Liver (tissue), 3 donors: ENCODE results near the gene SORCS2.

ENCODE experiments used
- CTCF ChIP-seq: fragments of 150-350 bp; IDR thresholded peaks from 2 replicates; pipeline ENCODE4 v1.5.1; 2017; ENCODE audit warnings: improper control_type of control experiment, low read depth, low read length; ENCODE audit not compliant: missing input control
- FOXA1 ChIP-seq: IDR thresholded peaks from 2 replicates; pipeline ENCODE4 v1.6.1; 2016; ENCODE audit warnings: antibody characterized with exemption
- GABPA ChIP-seq, 2 donors: IDR thresholded peaks in 1 of 2; conservative IDR thresholded peaks in 1 of 2; 2 replicates each; pipeline ENCODE4 v1.6.1; 2016; ENCODE audit warnings: antibody characterized with exemption in 2 of 2, mild to moderate bottlenecking in 1 of 2, moderate library complexity in 1 of 2
- REST ChIP-seq: IDR thresholded peaks from 2 replicates; pipeline ENCODE4 v1.6.1; 2016; ENCODE audit warnings: antibody characterized with exemption, mild to moderate bottlenecking
- SP1 ChIP-seq: IDR thresholded peaks from 2 replicates; pipeline ENCODE4 v1.6.1; 2018; ENCODE audit warnings: antibody characterized with exemption, mild to moderate bottlenecking
- TAF1 ChIP-seq: conservative IDR thresholded peaks from 2 replicates; pipeline ENCODE4 v1.6.1; 2016; ENCODE audit warnings: antibody characterized with exemption, mild to moderate bottlenecking
- YY1 ChIP-seq: IDR thresholded peaks from 2 replicates; pipeline ENCODE4 v1.6.1; 2016; ENCODE audit warnings: antibody characterized with exemption, mild to moderate bottlenecking
- TF ChIP-seq, protein P1 (sequence below): IDR thresholded peaks from 2 replicates; pipeline ENCODE4 v1.6.1; 2016; ENCODE audit warnings: antibody characterized with exemption
- TF ChIP-seq, protein P2 (sequence below): IDR thresholded peaks from 2 replicates; pipeline ENCODE4 v1.6.1; 2016; ENCODE audit warnings: antibody characterized with exemption
- donor health status: healthy.
- donor health status: healthy.

DNA sequence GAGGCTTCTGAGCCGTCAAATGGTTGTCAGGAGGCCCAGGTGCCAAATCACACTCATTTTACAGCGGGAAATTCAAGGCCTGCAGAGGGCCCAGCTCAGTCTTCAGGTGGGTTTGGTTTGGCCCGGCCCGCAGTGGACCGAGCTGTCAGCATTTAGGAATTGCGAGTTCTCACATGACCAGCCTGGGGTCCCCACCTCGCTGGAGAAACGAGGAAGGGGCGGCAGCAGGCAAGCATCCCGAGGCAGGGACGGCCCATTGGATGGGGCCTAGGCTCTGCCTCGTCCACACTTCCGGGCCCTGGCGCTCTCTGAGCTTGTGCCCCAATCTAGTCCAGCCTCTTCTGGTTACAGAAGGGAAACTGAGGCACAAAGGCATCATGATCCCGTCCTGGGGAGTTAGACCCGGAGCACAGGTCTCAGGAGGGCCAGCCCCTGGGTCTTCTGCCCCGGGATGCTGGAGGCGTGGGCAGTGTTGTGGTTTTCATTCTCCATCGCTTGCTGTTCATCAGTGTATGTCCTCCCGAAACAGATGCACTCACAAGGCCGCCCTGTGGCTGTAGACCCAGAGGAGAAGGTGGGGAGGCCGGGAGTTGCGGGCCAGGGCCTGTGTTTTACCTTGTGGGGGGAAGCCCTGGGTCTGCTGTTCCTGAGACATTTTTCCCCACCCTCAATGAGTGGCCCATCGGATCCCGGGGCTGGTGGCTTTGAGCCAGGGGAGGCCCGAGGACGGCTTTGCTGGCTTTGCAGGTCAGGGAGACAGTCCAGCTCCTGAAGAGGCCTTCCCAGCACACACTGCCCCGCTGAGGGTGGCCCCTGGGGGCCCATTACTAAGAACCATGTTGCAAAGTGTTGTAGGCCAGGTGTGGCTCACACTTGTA, 233.5 kb downstream of the SORCS2 start:
- no peak for TF ChIP-seq CTCF
- no peak for TF ChIP-seq YY1
- TF ChIP-seq GABPA (IDR thresholded peaks at IDR 0.05 in 1 of 2, conservative IDR thresholded peaks at IDR 0.05 in 1 of 2), result no peak
- no peak for TF ChIP-seq TAF1
- TF ChIP-seq, protein P1, sequence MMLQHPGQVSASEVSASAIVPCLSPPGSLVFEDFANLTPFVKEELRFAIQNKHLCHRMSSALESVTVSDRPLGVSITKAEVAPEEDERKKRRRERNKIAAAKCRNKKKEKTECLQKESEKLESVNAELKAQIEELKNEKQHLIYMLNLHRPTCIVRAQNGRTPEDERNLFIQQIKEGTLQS, result no peak
- TF ChIP-seq, protein P2, sequence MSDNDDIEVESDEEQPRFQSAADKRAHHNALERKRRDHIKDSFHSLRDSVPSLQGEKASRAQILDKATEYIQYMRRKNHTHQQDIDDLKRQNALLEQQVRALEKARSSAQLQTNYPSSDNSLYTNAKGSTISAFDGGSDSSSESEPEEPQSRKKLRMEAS, result no peak
- no peak for TF ChIP-seq REST
- no peak for TF ChIP-seq FOXA1
- TF ChIP-seq SP1, result no peak
